ENCODE results near the gene JCAD.
"Not testable (repeated sequence)": the region's sequence is repeated elsewhere in the genome, so short reads cannot be mapped to it uniquely, and the experiment has no call there.

Gene JCAD

GRCh38 chr10:29987471-29987870, 71.9 kb downstream of the JCAD start:
- DNase-seq (ENCODE audit: low read depth) = no peak

GRCh38 chr10:29982997-29983648, 76.3 kb downstream of the JCAD start:
- DNase-seq (ENCODE audit: low read depth) = no peak

GRCh38 chr10:29981510-29981909, 77.9 kb downstream of the JCAD start:
- no peak for DNase-seq (ENCODE audit: low read depth)

- no peak for DNase-seq (ENCODE audit: low read depth)
Measured at GRCh38 chr10:29980084-29980483, 79.3 kb downstream of the JCAD start.

- DNase-seq (ENCODE audit: low read depth) = not testable (repeated sequence)
Measured at GRCh38 chr10:29979421-29979779, 80.0 kb downstream of the JCAD start.

- DNase-seq (ENCODE audit: low read depth) = no peak
Measured at GRCh38 chr10:29977171-29977570, 82.2 kb downstream of the JCAD start.

GRCh38 chr10:29976134-29976533, 83.3 kb downstream of the JCAD start:
- no peak for DNase-seq (ENCODE audit: low read depth)

GRCh38 chr10:29974773-29975172, 84.6 kb downstream of the JCAD start:
- DNase-seq (ENCODE audit: low read depth) = no peak

- DNase-seq (ENCODE audit: low read depth) = no peak
Measured at GRCh38 chr10:29973921-29974320, 85.5 kb downstream of the JCAD start.

- DNase-seq (ENCODE audit: low read depth) = no peak
Measured at GRCh38 chr10:29970576-29970975, 88.8 kb downstream of the JCAD start.

GRCh38 chr10:29970012-29970396, 89.4 kb downstream of the JCAD start:
- DNase-seq (ENCODE audit: low read depth) = no peak

- DNase-seq (ENCODE audit: low read depth) = no peak
Measured at GRCh38 chr10:29969255-29970011, 90.0 kb downstream of the JCAD start.

GRCh38 chr10:29968585-29968984, 90.8 kb downstream of the JCAD start:
- DNase-seq (ENCODE audit: low read depth) = no peak

- DNase-seq (ENCODE audit: low read depth) = no peak
Measured at GRCh38 chr10:29966269-29966668, 93.1 kb downstream of the JCAD start.
